Cardiac muscle cell (in vitro differentiated cells and primary cell): ENCODE data around the gene DHRSX. TPM values are rescaled to one million over a fixed set of nuclear protein-coding genes. Genes with fewer than 3 reads are reported as not detected.

Source experiments
- DNase-seq, 2 donors: peaks; one replicate each; pipeline versions ENCODE4 v3.0.0 to v3.0.0-alpha.2; 2010 to 2017; ENCODE audit warnings: low read depth in 1 of 2, low spot score in 1 of 2
- H3K27ac ChIP-seq: fragments of 200-600 bp; sonication (generic); 2 replicates; pipeline ENCODE4 v1.5.1; 2016
- H3K27me3 ChIP-seq: fragments of 200-600 bp; sonication (generic); 2 replicates; pipeline ENCODE4 v1.6.0; 2016; ENCODE audit warnings: control low read depth
- H3K36me3 ChIP-seq: fragments of 200-600 bp; sonication (generic); 2 replicates; pipeline ENCODE4 v1.5.1; 2016; ENCODE audit warnings: control low read depth
- H3K4me1 ChIP-seq: fragments of 200-600 bp; sonication (generic); 2 replicates; pipeline ENCODE4 v1.8.1; 2017; ENCODE audit warnings: low read depth, mild to moderate bottlenecking, mixed run types
- H3K4me3 ChIP-seq: fragments of 200-600 bp; sonication (generic); 2 replicates; pipeline ENCODE4 v1.5.1; 2016; ENCODE audit warnings: mild to moderate bottlenecking
- H3K9me3 ChIP-seq: fragments of 200-600 bp; sonication (generic); 2 replicates; pipeline ENCODE4 v1.5.1; 2017; ENCODE audit warnings: low read depth, mild to moderate bottlenecking, control low read depth
- CTCF ChIP-seq: IDR thresholded peaks from 2 replicates; pipeline ENCODE4 v1.5.1; 2012; ENCODE audit warnings: low read depth, mild to moderate bottlenecking, low read length
- polyA plus RNA-seq: library from polyadenylated mRNA; unstranded; fragments of >200 nt; fragmentation: Nextera tagmentation; extraction: Ambion mirVana; gene quantifications from 2 replicates; pipeline ENCODE4 v1.2.1, GENCODE V29; 2016
- total RNA-seq: library from RNA; depleted of rRNA; stranded (reverse); fragments of >200 nt; gene quantifications from 2 replicates; pipeline ENCODE4 v1.2.3, GENCODE V29; 2016

The DHRSX gene
- total and polyA plus RNA-seq, 2 experiments from 2014 or later = 20.4 to 33.4 TPM

GRCh38 chrX:2262668-2263055 lies 238.1 kb downstream of the DHRSX start:
- no peaks in the 10 kb centered on the region for H3K27me3 ChIP-seq
- H3K4me1 ChIP-seq = no peaks in the 10 kb centered on the region
- no peak overlapping the region for H3K27ac ChIP-seq
- H3K9me3 ChIP-seq = no peaks in the 10 kb centered on the region
- H3K4me3 ChIP-seq = no peak overlapping the region
- no peak for TF ChIP-seq CTCF
- H3K36me3 ChIP-seq = no peaks in the 10 kb centered on the region
- DNase-seq = peak in 1 of 2 donors; percentile 9

DNA sequence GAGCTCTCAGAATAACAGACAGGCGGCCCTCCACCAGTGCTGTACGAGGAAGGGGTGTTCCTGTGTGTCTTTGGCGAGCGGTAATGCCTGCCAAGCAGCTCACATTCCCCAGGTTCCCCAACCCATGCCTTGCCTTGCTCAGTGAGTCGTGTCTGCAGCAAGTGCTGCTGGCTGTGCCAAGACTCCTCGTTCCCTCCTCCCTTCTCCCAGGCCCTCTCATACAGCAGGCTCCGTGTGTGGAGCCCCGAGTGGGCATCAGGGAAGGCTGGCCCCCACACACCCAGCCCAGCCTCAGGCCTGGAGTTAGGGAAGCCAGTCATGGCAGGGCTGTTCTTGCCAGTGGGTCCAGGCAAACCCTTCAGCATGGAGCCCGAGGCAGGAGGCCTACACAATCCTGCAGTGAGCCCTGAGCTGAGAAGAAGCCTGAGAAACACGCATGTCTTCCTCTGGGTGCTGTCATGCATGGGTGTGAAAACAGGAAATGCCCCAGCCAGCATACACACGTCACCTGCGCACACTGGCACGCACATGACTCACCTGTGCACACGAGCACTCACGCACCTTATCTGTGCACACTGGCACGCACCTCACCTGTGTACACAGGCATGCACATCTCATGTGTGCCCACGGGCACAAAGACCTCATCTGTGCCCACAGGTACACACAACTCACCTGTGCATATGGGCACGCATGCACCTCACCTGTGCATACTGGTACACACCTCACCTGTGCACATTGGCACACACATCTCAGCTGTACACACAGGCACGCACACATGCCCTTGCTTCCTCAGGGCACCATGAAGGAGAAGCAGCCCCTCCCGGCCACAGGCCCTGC lies 238.7 kb downstream of the DHRSX start:
- H3K4me3 ChIP-seq = no peak overlapping the region
- H3K27me3 ChIP-seq = no peaks in the 10 kb centered on the region
- H3K9me3 ChIP-seq = no peaks in the 10 kb centered on the region
- no peaks in the 10 kb centered on the region for H3K4me1 ChIP-seq
- no peak overlapping the region for H3K27ac ChIP-seq
- TF ChIP-seq CTCF = no peak
- DNase-seq = no peak
- no peaks in the 10 kb centered on the region for H3K36me3 ChIP-seq

- no peaks in the 10 kb centered on the region for H3K36me3 ChIP-seq
- H3K27ac ChIP-seq = no peak overlapping the region
- no peaks in the 10 kb centered on the region for H3K4me1 ChIP-seq
- no peaks in the 10 kb centered on the region for H3K27me3 ChIP-seq
- H3K9me3 ChIP-seq = no peaks in the 10 kb centered on the region
- TF ChIP-seq CTCF = no peak
- H3K4me3 ChIP-seq = no peak overlapping the region
- no peak for DNase-seq
These were observed 248.3 kb downstream of the DHRSX start for GRCh38 chrX:2252331-2253065.

DNA sequence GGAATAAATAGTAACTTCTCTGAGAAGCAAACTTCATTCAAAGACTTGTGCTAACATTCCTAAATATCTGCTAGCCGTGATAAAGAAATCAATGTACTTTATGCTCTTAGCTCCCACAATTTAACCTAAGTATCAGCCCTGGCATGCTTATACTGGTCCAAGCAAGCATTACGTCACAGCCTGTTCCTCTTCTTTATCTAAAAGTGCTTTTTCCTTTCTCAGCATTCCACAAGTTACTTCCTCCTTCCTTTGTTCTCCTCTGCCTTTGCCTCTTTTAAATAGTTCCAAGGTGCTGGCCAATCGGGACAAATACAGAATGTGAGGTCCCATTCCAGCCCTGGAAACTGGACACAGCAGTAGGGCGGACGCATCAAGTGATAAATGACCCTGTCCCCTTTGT lies 249.6 kb downstream of the DHRSX start:
- no peaks in the 10 kb centered on the region for H3K9me3 ChIP-seq
- no peak overlapping the region for H3K27ac ChIP-seq
- H3K36me3 ChIP-seq = no peaks in the 10 kb centered on the region
- peak in 1 of 2 donors; percentile 27 for DNase-seq
- no peaks in the 10 kb centered on the region for H3K27me3 ChIP-seq
- no peak for TF ChIP-seq CTCF
- H3K4me3 ChIP-seq = no peak overlapping the region
- H3K4me1 ChIP-seq = no peaks in the 10 kb centered on the region

- no peak for TF ChIP-seq CTCF
- Histone ChIP-seq H3K27me3 (no peaks in the 10 kb centered on the region), H3K4me1 (no peaks in the 10 kb centered on the region), H3K9me3 (no peaks in the 10 kb centered on the region), H3K36me3 (no peaks in the 10 kb centered on the region), H3K4me3 (no peak overlapping the region), H3K27ac (no peak overlapping the region)
- DNase-seq = no peak
These were observed 256.8 kb downstream of the DHRSX start for GRCh38 chrX:2243913-2244460.
